ENCODE data around the gene MYO9B. TPM values are rescaled to one million over a fixed set of nuclear protein-coding genes. Genes with fewer than 3 reads are reported as not detected.

Gene MYO9B
- total and polyA plus RNA-seq, 9 of the 15 experiments (the other 6 are each of a cell fraction or from before 2014, with no cell fraction given), result 2.4 to 77.6 (median 23.0) TPM

DNA sequence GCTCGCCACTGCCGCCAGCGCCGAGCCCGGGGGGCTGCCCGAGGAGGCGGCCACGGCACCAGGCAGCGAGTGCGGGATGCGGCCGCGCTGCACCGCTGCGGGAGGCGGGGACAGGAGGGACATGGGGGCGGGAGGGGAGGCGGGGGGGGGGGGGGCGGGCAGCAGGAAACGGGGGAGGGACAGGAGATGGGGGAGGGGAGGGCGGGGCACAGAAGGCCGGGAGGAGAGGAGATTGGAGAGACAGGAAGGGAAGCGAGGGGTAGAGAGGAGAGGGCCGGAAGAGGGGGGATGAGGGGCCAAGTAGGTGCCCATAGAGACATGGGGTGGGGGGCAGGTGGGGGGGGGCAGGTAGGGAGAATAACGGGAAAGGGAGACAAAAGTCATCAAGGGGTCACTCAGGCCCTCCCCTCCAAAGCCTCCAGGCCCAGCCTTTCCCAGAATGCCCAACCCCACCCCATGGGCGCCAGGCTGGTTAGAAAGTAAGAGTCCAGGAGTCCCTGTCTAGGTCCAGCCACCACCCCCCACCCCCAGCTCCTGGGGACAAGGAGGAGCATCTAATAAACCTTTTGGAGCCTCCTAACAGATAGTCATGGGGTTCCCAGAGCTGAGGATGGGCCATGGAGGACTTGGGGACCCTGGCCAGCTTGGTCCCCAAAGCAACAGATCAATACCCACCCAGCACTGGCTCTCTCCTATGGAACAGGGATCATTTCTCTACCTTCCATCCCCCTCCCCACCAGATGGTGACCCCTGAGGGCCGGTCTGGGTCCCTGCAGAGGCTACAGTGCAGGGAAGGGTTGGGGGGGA, 160.6 kb downstream of the MYO9B start:
- peak overlapping the region; percentile 87 for H3K27ac ChIP-seq (ENCODE audit: extremely low read depth, low read depth, low read length)
- H3K9ac ChIP-seq (ENCODE audit: insufficient read depth in 1 of 2, low read depth in 2 of 2, low read length in 2 of 2), result peak overlapping the region; percentile 82 to 92
- H3K4me3 ChIP-seq, result peak overlapping the region; percentile 77
- POLR2A ChIA-PET, result interaction anchor here (0.6 to 11.3 kb wide), 11 partner anchors 10 to 177 kb away, joined by 3 to 129 read pairs (median 4); partner anchors contain the start of genes OCEL1 and USE1
- WGBS (ENCODE audit: insufficient coverage, low coverage, missing lambda C conversion rate), result 73% methylated on average over 1 of the region's 27 CpGs
- DNase-seq (ENCODE audit: extremely low read depth in 1 of 4, low spot score in 3 of 4), result peak; percentile 85 to 90 (median 87)
- FAIRE-seq, result no peak
- ATAC-seq, result peak; percentile 67
- H3K9me3 ChIP-seq (replicated peaks; ENCODE audit: control insufficient read depth, insufficient read depth, low read depth, low read length), result no peaks in the 10 kb centered on the region
- no peaks in the 10 kb centered on the region for H3K9me1 ChIP-seq (ENCODE audit: control insufficient read depth, insufficient read depth, low read length)
- in situ Hi-C loops (cut with MboI), result no loop called here
- CTCF ChIA-PET (ENCODE audit: low intra/inter-chr PET ratio), result no interaction called here
- BruUV-seq (replicated peaks), result no TSS peak
- intact Hi-C loops (cut with micrococcal nuclease), result loop anchor here (1.0 kb wide), 1 partner anchor 9 kb away; no protein-coding TSS in a partner anchor
- H3K4me1 ChIP-seq (replicated peaks in 1 of 2; ENCODE audit: control insufficient read depth in 2 of 2, insufficient read depth in 2 of 2, low read length in 2 of 2), result peaks cover 18 to 49% of the 10 kb centered on the region in 2 experiments
- H2AFZ ChIP-seq (ENCODE audit: low read depth, low read length), result peak overlapping the region; percentile 76
- H3K79me2 ChIP-seq (ENCODE audit: control insufficient read depth, insufficient read depth, low read length), result peaks cover 62% of the 10 kb centered on the region
- peaks cover 69% of the 10 kb centered on the region; the same call in 2 of the 3 replicates for H3K36me3 ChIP-seq (ENCODE audit: control insufficient read depth, insufficient read depth, low read length)
- H3K27me3 ChIP-seq (ENCODE audit: control insufficient read depth in 2 of 2, insufficient read depth in 2 of 2, low read length in 2 of 2), result no peaks in the 10 kb centered on the region
- H4K20me1 ChIP-seq (replicated peaks; ENCODE audit: control insufficient read depth, insufficient read depth, low read length), result peaks cover 7% of the 10 kb centered on the region; the same call in 1 of the 2 replicates
- H3K4me2 ChIP-seq (ENCODE audit: insufficient read depth, low read length), result peak overlapping the region; percentile 98
- TF ChIP-seq CBX2 (IDR thresholded peaks at IDR 0.05; ENCODE audit: insufficient read depth, low read length, poor library complexity, severe bottlenecking) (no peak), POLR2A (conservative IDR thresholded peaks at IDR 0.05) (0 out of 2 replicates have a peak, but pooled peaks have one; percentile 39), ZNF592 (IDR thresholded peaks at IDR 0.05) (0 out of 2 replicates have a peak, but pooled peaks have one; percentile 42), ZNF639 (CRISPR knock-in tag; conservative IDR thresholded peaks at IDR 0.05 in 1 of 2, IDR thresholded peaks at IDR 0.05 in 1 of 2) (no peak), POLR2AphosphoS5 (IDR thresholded peaks at IDR 0.05; ENCODE audit: control insufficient read depth, insufficient read depth, low read depth, low read length) (0 out of 2 replicates have a peak, but pooled peaks have one; percentile 56), RBBP5 (IDR thresholded peaks at IDR 0.05; ENCODE audit: borderline replicate concordance, insufficient read depth, low read length, poor library complexity, severe bottlenecking) (no peak), ZNF316 (IDR thresholded peaks at IDR 0.05) (no peak), ZNF589 (CRISPR knock-in tag; IDR thresholded peaks at IDR 0.05; ENCODE audit: low read depth) (0 out of 2 replicates have a peak, but pooled peaks have one; percentile 9), RBM25 (IDR thresholded peaks at IDR 0.05; ENCODE audit: low read depth, low read length, severe bottlenecking) (peak; percentile 76), ZNF431 (CRISPR knock-in tag; IDR thresholded peaks at IDR 0.05) (no peak)
- TF ChIP-seq, protein P1, sequence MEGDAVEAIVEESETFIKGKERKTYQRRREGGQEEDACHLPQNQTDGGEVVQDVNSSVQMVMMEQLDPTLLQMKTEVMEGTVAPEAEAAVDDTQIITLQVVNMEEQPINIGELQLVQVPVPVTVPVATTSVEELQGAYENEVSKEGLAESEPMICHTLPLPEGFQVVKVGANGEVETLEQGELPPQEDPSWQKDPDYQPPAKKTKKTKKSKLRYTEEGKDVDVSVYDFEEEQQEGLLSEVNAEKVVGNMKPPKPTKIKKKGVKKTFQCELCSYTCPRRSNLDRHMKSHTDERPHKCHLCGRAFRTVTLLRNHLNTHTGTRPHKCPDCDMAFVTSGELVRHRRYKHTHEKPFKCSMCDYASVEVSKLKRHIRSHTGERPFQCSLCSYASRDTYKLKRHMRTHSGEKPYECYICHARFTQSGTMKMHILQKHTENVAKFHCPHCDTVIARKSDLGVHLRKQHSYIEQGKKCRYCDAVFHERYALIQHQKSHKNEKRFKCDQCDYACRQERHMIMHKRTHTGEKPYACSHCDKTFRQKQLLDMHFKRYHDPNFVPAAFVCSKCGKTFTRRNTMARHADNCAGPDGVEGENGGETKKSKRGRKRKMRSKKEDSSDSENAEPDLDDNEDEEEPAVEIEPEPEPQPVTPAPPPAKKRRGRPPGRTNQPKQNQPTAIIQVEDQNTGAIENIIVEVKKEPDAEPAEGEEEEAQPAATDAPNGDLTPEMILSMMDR (IDR thresholded peaks at IDR 0.05 in 2 of 3, conservative IDR thresholded peaks at IDR 0.05 in 1 of 3; ENCODE audit: insufficient read depth in 2 of 3, low read depth in 1 of 3, low read length in 3 of 3), result no peak
